RWPE1 (cell line): Measurements from ENCODE around the gene RAB22A.

Experiments
- CTCF ChIA-PET: fragments of 350-600 bp; sonication (Branson Sonifier 250); formaldehyde crosslinking; extraction: SDS; loops from one replicate; lab custom pipeline; 2021; lab: Yijun Ruan, JAX
- POLR2A ChIA-PET: fragments of 400-600 bp; formaldehyde crosslinking; extraction: SDS; loops from one replicate; lab custom pipeline; 2020; ENCODE audit warnings: antibody characterized with exemption; ENCODE audit not compliant: low non-redundant PET; lab: Yijun Ruan, JAX
- DNase-seq: peaks from one replicate; pipeline ENCODE4 v3.0.0; 2012; ENCODE audit warnings: low spot score
- H3K27ac ChIP-seq: fragments of 450-650 bp; 2 replicates; pipeline ENCODE4 v1.5.1; 2017
- CTCF ChIP-seq: fragments of 450-650 bp; conservative IDR thresholded peaks from 2 replicates; pipeline ENCODE4 v1.5.1; 2017; ENCODE audit warnings: low read depth, mild to moderate bottlenecking

The RAB22A gene

GRCh38 chr20:58382096-58382495, 72.6 kb downstream of the RAB22A start:
- ChIA-PET POLR2A (interaction anchor here (0.6 kb wide), 1 partner anchor 146 kb away, joined by 3 read pairs; no protein-coding TSS in a partner anchor), CTCF (interaction anchor here (0.6 kb wide), 1 partner anchor 70 kb away, joined by 5 read pairs; no protein-coding TSS in a partner anchor)
- TF ChIP-seq CTCF, result no peak
- DNase-seq, result no peak
- no peak overlapping the region for H3K27ac ChIP-seq

GRCh38 chr20:58384821-58385220, 75.3 kb downstream of the RAB22A start:
- POLR2A ChIA-PET, result no interaction called here
- CTCF ChIA-PET, result no interaction called here
- H3K27ac ChIP-seq, result no peak overlapping the region
- DNase-seq, result no peak
- no peak for TF ChIP-seq CTCF

- TF ChIP-seq CTCF, result no peak
- DNase-seq, result no peak
- POLR2A ChIA-PET, result interaction anchor here (1.5 kb wide), 1 partner anchor 12 kb away, joined by 5 read pairs; no protein-coding TSS in a partner anchor
- CTCF ChIA-PET, result no interaction called here
- no peak overlapping the region for H3K27ac ChIP-seq
Measured at GRCh38 chr20:58388028-58388601, 78.6 kb downstream of the RAB22A start.

- no peak for TF ChIP-seq CTCF
Measured at GRCh38 chr20:58388882-58389323, 79.4 kb downstream of the RAB22A start, which contains the start of gene VAPB. Gene VAPB (plus strand): TSS chr20:58389229. CDS start chr20:58389460, 231 bp downstream.

GRCh38 chr20:58389324-58389967, 79.9 kb downstream of the RAB22A start:
- H3K27ac ChIP-seq, result peak overlapping the region; percentile 85
- TF ChIP-seq CTCF, result no peak
- ChIA-PET CTCF (interaction anchor here (0.5 to 0.7 kb wide), 4 partner anchors 8 to 287 kb away, joined by 3 read pairs; partner anchors contain the start of gene APCDD1L), POLR2A (interaction anchor here (0.7 to 1.5 kb wide), 6 partner anchors 11 to 261 kb away, joined by 3 to 5 read pairs (median 5); partner anchors contain the start of gene STX16)
- peak; percentile 52 for DNase-seq

More at GRCh38 chr20:58388882-58389323, 79.4 kb downstream of the RAB22A start, which contains the start of gene VAPB:
- peak within 1 kb of the TSS; percentile 85 for H3K27ac ChIP-seq
- CTCF ChIA-PET, result interaction anchor here (0.5 to 0.7 kb wide), 4 partner anchors 9 to 271 kb away, joined by 3 read pairs; partner anchors contain the start of gene APCDD1L
- POLR2A ChIA-PET, result interaction anchor here (0.6 to 1.5 kb wide), 10 partner anchors 11 to 1082 kb away, joined by 3 to 5 read pairs (median 4); partner anchors contain the start of gene STX16
- DNase-seq, result peak; percentile 99

GRCh38 chr20:58389968-58390658, 80.6 kb downstream of the RAB22A start:
- DNase-seq, result no peak
- CTCF ChIA-PET, result no interaction called here
- TF ChIP-seq CTCF, result no peak
- H3K27ac ChIP-seq, result peak overlapping the region; percentile 85
- POLR2A ChIA-PET, result interaction anchor here (1.5 kb wide), 1 partner anchor 10 kb away, joined by 5 read pairs; no protein-coding TSS in a partner anchor
